ENCODE results near the gene HAPLN2. TPM values are rescaled to one million over a fixed set of nuclear protein-coding genes. Genes with fewer than 3 reads are reported as not detected.
A peak's percentile ranks its signal among the peaks of the same experiment; 100 is the strongest.
"Not testable (repeated sequence)": the region's sequence is repeated elsewhere in the genome, so short reads cannot be mapped to it uniquely, and the experiment has no call there.

Gene HAPLN2
- total RNA-seq, 2 donors from 2014 or later: 3.8 TPM; not detected in 1

DNA sequence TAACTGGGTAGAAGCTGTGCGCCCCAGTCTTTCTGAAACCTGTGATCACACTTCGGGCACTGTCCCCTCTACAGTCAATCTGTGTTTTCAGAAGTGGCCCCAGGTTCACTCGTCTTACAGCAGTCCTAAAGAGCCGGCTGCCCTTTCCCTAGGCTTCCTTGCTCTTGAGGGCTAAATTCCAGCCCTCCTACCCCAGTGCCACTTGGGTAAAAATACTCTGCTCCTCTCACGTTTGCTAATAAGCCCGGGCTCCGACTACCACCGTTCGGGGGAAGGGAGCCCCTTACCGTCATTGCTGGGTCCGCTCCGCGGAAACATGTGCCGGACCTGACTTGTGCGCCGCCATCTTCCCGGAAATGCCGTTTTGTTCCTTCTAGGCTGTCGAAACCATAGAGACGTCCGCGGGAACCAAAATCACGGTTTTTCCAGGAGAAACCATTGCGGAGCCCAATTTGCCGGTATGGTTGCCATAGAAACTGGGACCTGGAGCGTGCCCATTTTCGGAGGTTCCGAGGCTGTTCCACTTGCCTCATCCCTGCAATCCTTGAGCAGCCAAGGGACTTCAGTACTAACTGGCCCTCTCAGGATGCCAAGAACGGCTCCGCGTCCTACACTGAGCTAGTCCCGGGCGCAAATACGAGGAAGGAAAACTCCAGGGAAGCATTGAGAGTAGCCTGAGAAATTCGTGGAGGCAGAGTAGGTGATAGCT lies 17.9 kb upstream of the HAPLN2 start, which contains the start of gene GPATCH4:
Gene GPATCH4, minus strand, starts transcription at position 358 of the 709 bp plus-strand sequence.
- DNase-seq (ENCODE audit: low spot score in 2 of 2): peak; percentile 73 to 83
- Mint-ChIP-seq H3K9me3 (no peaks in the 10 kb centered on the region), H3K36me3 (peaks cover 11 to 18% of the 10 kb centered on the region in 2 donors), H3K27ac (peak within 1 kb of the TSS; percentile 92 to 100)
- peak; percentile 81 to 84 for ATAC-seq

DNA sequence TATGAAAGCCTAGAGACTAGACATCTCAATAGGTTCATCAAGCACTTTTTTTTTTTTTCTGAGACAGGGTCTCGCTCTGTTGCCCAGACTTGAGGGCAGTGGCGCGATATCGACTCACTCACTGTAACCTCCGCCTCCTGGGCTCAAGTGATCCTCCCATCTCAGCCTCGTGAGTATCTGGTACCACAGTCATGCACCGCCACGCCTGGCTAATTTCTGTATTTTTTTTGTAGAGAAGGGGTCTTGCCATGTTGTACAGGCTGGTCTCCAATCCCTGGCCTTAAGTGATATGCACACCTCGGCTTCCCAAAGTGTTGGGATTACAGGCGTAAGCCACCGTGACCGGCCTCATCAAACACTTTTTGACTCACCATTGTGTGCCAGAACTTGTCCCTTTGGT lies 17.3 kb upstream of the HAPLN2 start:
- no peak for DNase-seq (ENCODE audit: low spot score in 2 of 2)
- peaks cover 11 to 18% of the 10 kb centered on the region in 2 donors for H3K36me3 Mint-ChIP-seq
- no peaks in the 10 kb centered on the region for H3K9me3 Mint-ChIP-seq
- peak; percentile 4 to 15 for ATAC-seq
- H3K27ac Mint-ChIP-seq: peak overlapping the region; percentile 92 to 100

DNA sequence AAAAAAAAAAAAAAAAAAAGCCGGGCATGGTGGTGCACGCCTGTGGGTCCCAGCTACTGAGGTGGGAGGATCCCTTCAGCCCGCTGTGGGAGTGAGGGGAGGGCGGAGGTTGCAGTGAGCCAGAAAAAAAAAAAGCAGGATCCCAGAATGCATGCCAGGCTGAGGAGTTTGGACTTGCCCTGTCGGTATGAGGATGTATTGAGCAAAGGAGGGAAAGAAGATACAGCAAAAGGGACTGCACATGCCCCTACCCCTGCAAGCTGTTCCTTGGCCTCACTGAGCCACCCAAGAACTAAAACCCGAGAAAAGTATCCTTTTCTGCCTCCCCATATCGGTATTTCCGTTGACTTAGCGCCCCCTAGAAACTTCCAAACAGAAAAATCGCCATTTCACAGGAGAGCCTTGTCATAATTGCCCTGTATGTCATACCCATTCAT lies 16.6 kb upstream of the HAPLN2 start:
- ATAC-seq: no peak
- H3K36me3 Mint-ChIP-seq: peaks cover 11 to 18% of the 10 kb centered on the region in 2 donors
- H3K27ac Mint-ChIP-seq: peak overlapping the region in 1 of 2 donors; percentile 92
- DNase-seq (ENCODE audit: low spot score in 2 of 2): no peak
- no peaks in the 10 kb centered on the region for H3K9me3 Mint-ChIP-seq

DNA sequence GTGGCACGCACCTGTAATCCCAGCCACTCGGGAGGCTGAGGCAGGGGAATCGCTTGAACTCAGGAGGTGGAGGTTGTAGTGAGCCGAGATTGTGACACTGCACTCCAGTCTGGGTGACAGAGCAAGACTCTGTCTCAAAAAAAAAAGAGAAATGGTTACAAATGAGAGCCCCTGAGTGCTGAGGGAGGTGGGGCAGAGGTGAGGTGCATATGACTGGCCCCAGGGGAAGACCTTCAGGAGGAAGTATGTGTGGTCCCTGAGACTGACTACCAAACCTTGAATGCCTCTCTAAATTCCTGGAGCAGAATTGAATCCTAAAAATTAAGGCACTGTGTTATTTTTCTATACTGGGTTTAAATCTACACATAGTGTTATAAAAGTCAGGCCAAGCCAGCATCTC lies 11.9 kb upstream of the HAPLN2 start:
- not testable (repeated sequence) for H3K27ac Mint-ChIP-seq; DNase-seq (ENCODE audit: low spot score in 2 of 2); ATAC-seq; H3K9me3 Mint-ChIP-seq; H3K36me3 Mint-ChIP-seq

DNA sequence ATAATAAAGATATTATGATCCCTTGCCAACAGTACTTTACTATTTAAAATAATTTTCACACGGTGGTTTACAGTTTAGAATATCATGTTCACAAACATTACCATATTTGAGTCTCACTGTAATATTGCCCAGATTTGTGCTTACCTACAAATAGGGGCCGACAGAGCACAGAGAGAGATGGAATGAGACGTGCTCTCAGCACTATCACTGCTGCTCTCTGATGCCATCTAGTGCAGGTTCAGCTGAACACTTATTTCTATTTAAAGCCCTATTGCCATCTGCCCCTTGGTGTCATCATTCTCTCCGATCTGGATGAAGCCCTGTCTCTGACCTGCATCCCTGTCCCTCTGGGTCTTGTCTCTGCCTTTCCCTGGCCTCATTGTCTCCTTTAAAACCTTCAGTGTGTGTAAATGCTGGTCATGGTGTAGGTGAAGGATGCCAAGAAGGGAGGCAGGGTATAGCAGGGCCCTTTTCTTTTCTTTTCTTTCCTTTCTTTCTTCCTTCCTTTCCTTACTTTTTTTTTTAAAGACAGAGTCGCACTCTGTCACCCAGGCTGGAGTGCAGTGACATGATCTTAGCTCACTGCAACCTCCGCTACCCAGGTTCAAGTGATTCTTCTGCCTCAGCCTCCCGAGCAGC lies 11.1 kb upstream of the HAPLN2 start:
- Mint-ChIP-seq H3K9me3 (no peaks in the 10 kb centered on the region), H3K27ac (no peak overlapping the region)
- peak; percentile 95 to 99 for ATAC-seq

DNA sequence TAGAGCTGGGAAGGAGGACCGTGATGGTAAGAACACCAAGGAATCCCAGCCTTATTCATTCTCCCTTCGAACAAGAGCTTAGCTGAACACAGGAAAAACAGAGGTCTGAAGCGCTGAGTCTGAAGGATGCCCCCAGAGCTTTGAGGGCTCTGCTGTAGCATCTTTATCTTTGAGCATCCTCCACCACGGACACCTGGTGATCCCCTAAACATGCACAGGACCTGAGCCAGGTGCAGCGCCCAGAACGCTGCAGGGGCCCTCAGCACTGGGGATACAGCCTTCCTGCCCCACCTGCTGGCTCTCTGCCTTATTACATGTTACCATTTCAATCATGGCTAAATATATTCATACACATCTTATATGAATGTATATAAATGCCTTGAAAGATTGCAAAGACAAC lies 10.2 kb upstream of the HAPLN2 start:
- DNase-seq (ENCODE audit: low spot score in 2 of 2) (peak in 1 of 2 donors; percentile 59), ATAC-seq (peak; percentile 71 to 85)
- Mint-ChIP-seq H3K27ac (no peak overlapping the region), H3K9me3 (no peaks in the 10 kb centered on the region), H3K36me3 (no peaks in the 10 kb centered on the region)

More for the DNA sequence above, 11.1 kb upstream of the HAPLN2 start:
- peak in 1 of 2 donors; percentile 55 for DNase-seq (ENCODE audit: low spot score in 2 of 2)
- H3K36me3 Mint-ChIP-seq: no peaks in the 10 kb centered on the region

DNA sequence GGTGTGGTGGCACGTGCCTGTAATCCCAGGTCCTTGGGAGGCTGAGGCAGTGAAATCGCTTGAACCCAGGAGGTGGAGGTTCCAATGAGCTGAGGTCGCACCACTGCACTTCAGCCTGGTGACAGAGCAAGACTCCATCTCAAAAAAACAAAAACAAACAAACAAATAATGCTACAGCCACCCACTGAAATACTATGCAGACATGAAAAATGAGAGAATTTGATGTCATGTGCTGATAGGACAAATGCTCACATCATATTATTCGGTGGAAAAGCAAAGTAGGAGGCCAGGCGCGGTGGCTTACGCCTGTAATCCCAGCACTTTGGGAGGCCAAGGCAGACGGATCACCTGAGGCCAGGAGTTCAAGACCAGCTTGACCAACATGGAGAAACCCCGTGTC lies 9.1 kb upstream of the HAPLN2 start:
- ATAC-seq, H3K9me3 Mint-ChIP-seq: not testable (repeated sequence)

DNA sequence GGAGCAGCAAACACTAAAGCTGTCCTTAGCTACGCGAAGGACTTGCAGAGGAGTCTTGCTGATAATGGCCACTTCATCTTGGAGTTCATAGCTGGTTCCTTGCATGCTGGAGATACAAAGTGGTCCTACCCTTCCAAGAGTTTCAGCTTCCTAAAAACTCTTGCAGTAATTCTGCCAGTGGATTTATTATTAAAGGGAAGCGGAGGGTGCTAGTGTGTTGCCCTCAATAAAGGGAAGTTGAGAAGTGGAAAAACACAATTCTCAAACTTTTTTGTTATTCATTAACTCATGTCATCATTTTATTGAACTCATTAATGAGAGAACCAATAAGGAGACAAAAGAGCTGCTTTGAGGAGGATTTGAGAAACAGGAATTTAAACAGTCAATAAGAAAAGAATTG lies 6.5 kb upstream of the HAPLN2 start:
- ATAC-seq (no peak), DNase-seq (ENCODE audit: low spot score in 2 of 2) (no peak)
- Mint-ChIP-seq H3K9me3 (no peaks in the 10 kb centered on the region), H3K27ac (no peak overlapping the region), H3K36me3 (no peaks in the 10 kb centered on the region)

More for the DNA sequence above, 9.1 kb upstream of the HAPLN2 start:
- not testable (repeated sequence) for DNase-seq (ENCODE audit: low spot score in 2 of 2); H3K36me3 Mint-ChIP-seq; H3K27ac Mint-ChIP-seq

DNA sequence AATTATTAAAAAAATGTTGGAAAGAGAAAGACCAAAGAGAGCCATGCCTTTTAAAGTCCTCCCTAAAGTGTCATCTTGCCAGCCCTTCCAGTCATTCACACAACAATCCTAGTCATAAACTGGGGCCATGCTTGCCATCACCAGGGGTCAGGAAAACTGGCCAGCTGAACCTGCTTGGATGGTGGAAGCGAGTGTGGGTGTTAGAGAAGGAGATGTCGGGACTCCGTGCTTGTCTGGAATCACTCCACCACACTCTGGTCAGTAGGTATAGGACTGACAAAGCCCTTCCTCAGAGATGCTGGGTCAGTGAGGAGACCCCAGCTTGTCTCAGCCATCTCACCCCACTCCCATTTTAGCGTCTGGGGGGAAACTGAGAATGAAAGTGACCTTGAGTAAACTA lies 3.3 kb upstream of the HAPLN2 start:
- no peak overlapping the region for H3K27ac Mint-ChIP-seq
- DNase-seq (ENCODE audit: low spot score in 2 of 2) (no peak), ATAC-seq (no peak)
- H3K9me3 Mint-ChIP-seq: no peaks in the 10 kb centered on the region
- H3K36me3 Mint-ChIP-seq: no peaks in the 10 kb centered on the region

DNA sequence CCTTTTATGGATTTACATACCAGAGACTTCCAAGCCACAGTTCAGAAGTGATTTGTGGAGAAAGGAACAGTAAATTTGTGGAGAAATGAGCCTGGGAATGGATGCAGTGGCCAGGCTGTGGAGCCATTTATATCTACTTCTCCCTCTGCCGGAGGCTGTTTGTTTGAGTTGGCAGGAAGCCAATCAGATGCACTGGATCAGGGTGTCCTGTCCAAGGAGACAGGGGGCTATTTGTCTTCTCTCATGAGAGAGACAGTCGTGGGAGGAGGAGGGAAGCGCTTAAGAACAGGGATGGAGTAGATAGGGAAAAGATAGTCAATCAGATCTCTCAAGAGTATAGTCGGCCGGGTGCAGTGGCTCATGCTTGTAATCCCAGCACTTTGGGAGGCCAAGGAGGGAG lies 2.8 kb upstream of the HAPLN2 start:
- Mint-ChIP-seq H3K27ac (no peak overlapping the region), H3K9me3 (no peaks in the 10 kb centered on the region), H3K36me3 (no peaks in the 10 kb centered on the region)
- no peak for DNase-seq (ENCODE audit: low spot score in 2 of 2)
- no peak for ATAC-seq

DNA sequence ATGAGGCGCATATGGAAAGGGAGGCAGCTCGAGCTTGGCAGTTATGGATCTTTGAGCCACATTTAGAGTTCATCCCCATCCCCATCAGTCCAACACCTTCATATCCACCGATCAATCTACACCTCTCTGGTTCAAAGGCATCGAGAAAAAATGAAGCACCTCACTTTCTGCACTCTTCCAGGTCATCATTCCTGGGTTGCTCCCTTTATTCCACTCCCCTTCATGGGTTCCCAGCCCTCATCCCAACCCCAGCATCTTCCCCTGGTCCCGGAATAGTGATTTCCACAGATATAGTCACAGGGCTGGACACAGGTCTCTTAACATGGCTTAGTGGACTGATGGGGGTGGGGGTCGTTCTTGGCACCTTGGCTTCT lies 354 bp downstream of the HAPLN2 start:
- DNase-seq (ENCODE audit: low spot score in 2 of 2) (no peak), ATAC-seq (no peak)
- Mint-ChIP-seq H3K27ac (no peak overlapping the region), H3K9me3 (no peaks in the 10 kb centered on the region), H3K36me3 (no peaks in the 10 kb centered on the region)

DNA sequence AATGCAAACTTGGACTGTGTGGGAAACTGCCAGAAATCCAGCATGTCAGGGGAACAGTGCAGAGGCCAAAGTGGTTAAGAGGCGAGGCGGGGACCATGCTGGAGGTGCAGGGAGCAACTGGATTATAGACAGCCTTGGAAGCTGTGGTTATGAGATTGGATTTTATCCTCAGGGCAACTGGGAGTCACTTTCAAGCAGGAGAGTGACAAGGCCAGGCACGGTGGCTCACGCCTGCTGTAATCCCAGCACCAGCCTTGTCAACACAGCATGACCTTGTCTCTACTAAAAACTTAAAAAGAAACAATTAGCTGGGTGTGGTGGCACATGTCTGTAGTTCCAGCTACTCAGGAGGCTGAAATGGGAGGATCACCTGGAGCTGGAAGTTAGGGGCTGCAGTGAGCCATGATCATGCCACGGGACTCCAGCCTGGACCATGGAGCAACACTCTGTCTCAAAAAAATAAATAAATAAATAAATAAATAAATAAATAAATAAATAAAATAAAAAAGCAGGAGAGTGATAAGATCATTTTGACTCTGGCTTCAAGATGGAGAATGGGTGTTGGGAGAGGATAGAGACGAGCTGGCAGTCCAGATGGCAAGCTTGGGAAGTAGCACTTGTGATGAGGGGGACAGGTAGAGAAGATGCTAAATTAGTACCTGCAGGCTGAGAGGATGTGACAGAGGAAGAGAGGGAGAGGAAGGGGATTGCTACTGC lies 3.5 kb downstream of the HAPLN2 start:
- DNase-seq (ENCODE audit: low spot score in 2 of 2) (no peak), ATAC-seq (no peak)
- Mint-ChIP-seq H3K9me3 (no peaks in the 10 kb centered on the region), H3K27ac (no peak overlapping the region), H3K36me3 (peaks cover 0 to 4% of the 10 kb centered on the region in 2 donors)

DNA sequence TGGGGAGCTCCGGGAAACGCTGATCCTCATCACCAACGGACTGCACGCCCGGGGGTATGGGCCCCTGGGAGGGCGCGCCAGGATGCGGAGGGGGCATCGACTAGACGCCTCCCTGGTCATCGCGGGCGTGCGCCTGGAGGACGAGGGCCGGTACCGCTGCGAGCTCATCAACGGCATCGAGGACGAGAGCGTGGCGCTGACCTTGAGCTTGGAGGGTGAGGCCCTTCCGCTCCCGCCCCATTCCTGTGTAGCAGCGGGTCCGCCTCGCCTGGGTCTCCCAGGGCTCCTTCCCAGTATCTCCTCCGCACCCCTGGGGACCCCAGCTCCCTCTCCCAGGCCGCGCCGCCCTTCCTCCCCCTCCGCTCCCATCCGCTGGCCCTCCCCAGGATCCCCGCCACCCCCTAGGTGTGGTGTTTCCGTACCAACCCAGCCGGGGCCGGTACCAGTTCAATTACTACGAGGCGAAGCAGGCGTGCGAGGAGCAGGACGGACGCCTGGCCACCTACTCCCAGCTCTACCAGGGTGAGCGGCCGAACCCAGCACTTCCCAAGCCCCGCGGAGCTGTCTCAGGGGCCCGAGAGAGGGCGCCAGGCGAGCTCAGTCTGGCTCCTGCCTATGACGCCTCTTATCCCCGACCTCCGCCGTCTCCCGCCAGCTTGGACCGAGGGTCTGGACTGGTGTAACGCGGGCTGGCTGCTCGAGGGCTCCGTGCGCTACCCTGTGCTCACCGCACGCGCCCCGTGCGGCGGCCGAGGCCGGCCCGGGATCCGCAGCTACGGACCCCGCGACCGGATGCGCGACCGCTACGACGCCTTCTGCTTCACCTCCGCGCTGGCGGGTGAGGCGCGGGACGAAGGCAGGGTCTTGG lies 5.0 kb downstream of the HAPLN2 start:
- ATAC-seq (peak; percentile 61 to 79), DNase-seq (ENCODE audit: low spot score in 2 of 2) (peak in 1 of 2 donors; percentile 61)
- Mint-ChIP-seq H3K27ac (no peak overlapping the region), H3K36me3 (peaks cover 0 to 4% of the 10 kb centered on the region in 2 donors), H3K9me3 (no peaks in the 10 kb centered on the region)

DNA sequence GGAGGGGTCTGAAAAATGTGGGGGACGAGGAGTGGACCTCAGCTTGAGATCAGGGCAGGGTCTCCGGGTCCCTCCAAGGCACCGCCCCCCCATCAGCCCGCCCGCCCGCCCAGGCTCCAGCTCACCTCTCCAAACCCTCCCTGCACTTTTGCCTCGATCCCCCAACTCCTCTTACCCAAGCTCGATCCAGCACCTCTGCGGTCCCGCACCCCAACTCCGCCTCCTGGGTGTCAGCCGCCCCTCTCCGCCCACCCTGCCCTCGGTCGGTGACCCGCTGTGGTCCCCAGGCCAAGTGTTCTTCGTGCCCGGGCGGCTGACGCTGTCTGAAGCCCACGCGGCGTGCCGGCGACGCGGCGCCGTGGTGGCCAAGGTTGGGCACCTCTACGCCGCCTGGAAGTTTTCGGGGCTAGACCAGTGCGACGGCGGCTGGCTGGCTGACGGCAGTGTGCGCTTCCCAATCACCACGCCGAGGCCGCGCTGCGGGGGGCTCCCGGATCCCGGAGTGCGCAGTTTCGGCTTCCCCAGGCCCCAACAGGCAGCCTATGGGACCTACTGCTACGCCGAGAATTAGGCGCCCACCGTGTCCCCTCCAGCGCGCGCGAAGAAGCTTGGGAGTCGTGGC lies 5.7 kb downstream of the HAPLN2 start:
- Mint-ChIP-seq H3K9me3 (no peaks in the 10 kb centered on the region), H3K27ac (no peak overlapping the region), H3K36me3 (peaks cover 0 to 4% of the 10 kb centered on the region in 2 donors)
- DNase-seq (ENCODE audit: low spot score in 2 of 2): no peak
- peak in 1 of 2 donors; percentile 25 for ATAC-seq

DNA sequence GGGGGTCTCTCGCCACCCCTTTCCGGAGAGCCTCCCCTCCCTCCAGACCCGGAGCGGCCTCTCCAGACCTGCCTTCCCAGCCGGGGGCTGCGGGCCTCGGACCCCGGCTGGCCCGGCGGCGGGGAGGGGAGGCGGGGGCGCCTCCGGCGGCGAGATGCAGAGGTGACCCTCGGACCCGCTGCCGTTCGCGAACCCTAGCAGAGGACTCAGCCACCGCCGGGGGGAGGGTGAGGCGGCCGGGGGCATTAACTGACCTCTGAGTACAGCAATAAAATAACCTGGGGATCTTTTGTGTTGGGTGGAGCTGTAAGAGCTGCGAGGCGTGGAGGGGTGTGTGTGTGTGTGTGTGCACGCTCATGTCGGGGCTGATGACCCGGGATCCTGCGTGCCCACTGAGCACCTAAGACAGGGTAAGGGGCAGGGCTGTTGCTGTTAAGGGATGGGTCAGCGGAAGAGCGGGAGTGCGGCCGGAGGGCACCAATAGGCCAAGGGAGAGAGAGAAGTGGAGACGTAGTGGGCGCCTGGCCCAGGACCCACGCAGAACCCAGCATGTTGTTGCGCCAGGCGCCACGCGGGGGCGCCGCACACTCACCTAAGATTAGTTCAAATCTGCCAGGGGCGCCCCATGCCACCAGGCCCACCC lies 6.3 kb downstream of the HAPLN2 start:
- peak; percentile 73 to 75 for ATAC-seq
- no peaks in the 10 kb centered on the region for H3K9me3 Mint-ChIP-seq
- peaks cover 0 to 4% of the 10 kb centered on the region in 2 donors for H3K36me3 Mint-ChIP-seq
- no peak overlapping the region for H3K27ac Mint-ChIP-seq
- peak in 1 of 2 donors; percentile 78 for DNase-seq (ENCODE audit: low spot score in 2 of 2)

DNA sequence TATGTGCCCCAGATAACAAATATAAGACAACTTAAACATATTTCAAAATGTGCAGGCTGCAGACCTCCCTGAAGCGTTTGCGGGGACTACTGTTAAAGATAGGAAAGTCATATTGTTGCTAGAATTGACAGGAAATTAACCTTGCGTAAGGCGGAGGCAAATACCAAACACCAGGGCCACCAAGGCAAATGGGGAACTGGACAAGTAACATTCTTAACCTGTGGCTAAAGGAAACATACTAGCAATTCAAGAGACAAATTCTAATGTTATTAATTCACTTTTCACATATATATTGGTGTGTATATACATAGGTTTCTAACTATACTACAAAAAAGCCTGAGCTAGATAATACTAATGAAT lies 6.8 kb downstream of the HAPLN2 start:
- no peaks in the 10 kb centered on the region for H3K9me3 Mint-ChIP-seq
- DNase-seq (ENCODE audit: low spot score in 2 of 2) (no peak), ATAC-seq (no peak)
- H3K27ac Mint-ChIP-seq: no peak overlapping the region
- H3K36me3 Mint-ChIP-seq: peaks cover 0 to 4% of the 10 kb centered on the region in 2 donors
